GM21526 (cell line): ENCODE measurements around the gene EIF5B.

Experiments
- ATAC-seq: cut with Tn5 transposase; IDR thresholded peaks from one replicate; pipeline ENCODE4 v1.9.1; 2021; ENCODE audit warnings: moderate library complexity; ENCODE audit not compliant: unreplicated experiment, low FRiP score

The EIF5B gene

GRCh38 chr2:99404039-99404796, 67.0 kb downstream of the EIF5B start:
- ATAC-seq: no peak

- ATAC-seq: no peak
These were observed 67.8 kb downstream of the EIF5B start for GRCh38 chr2:99404797-99405669.

- no peak for ATAC-seq
These were observed 68.9 kb downstream of the EIF5B start for GRCh38 chr2:99406137-99406536.

GRCh38 chr2:99410276-99410675, 73.1 kb downstream of the EIF5B start:
- no peak for ATAC-seq

- no peak for ATAC-seq
These were observed 77.4 kb downstream of the EIF5B start for GRCh38 chr2:99414566-99414965.

GRCh38 chr2:99417396-99417795, 80.2 kb downstream of the EIF5B start:
- ATAC-seq: no peak

GRCh38 chr2:99420031-99420430, 82.8 kb downstream of the EIF5B start:
- no peak for ATAC-seq

GRCh38 chr2:99420751-99421299, 83.6 kb downstream of the EIF5B start:
- ATAC-seq: no peak

GRCh38 chr2:99421469-99421868, 84.3 kb downstream of the EIF5B start:
- no peak for ATAC-seq

- no peak for ATAC-seq
These were observed 85.4 kb downstream of the EIF5B start for GRCh38 chr2:99422599-99422998.

GRCh38 chr2:99424371-99424770, 87.2 kb downstream of the EIF5B start:
- no peak for ATAC-seq

GRCh38 chr2:99425022-99425421, 87.8 kb downstream of the EIF5B start:
- ATAC-seq: no peak

- no peak for ATAC-seq
These were observed 93.6 kb downstream of the EIF5B start for GRCh38 chr2:99430614-99431291.

- no peak for ATAC-seq
These were observed 94.5 kb downstream of the EIF5B start for GRCh38 chr2:99431587-99432275.

GRCh38 chr2:99433340-99433739, 96.2 kb downstream of the EIF5B start:
- ATAC-seq: no peak

GRCh38 chr2:99436874-99437273, 99.7 kb downstream of the EIF5B start:
- ATAC-seq: no peak

- ATAC-seq: no peak
These were observed 102.8 kb downstream of the EIF5B start for GRCh38 chr2:99439971-99440505.

GRCh38 chr2:99442837-99443236, 105.6 kb downstream of the EIF5B start:
- ATAC-seq: no peak

- no peak for ATAC-seq
These were observed 107.0 kb downstream of the EIF5B start for GRCh38 chr2:99444222-99444621.

- no peak for ATAC-seq
These were observed 107.9 kb downstream of the EIF5B start for GRCh38 chr2:99445065-99445464.
